Gastrocnemius medialis (tissue), 4 donors: ENCODE measurements around the gene GVQW3. TPM values are rescaled to one million over a fixed set of nuclear protein-coding genes. Genes with fewer than 3 reads are reported as not detected.

ENCODE experiments used
- ATAC-seq, 2 donors: fragments of 150-250 bp; one replicate each; pipeline ENCODE4 v1.9.1; 2016
- DNase-seq, 2 donors: peaks; one replicate each; pipeline ENCODE4 v3.0.0-alpha.2; 2019
- H3K27ac ChIP-seq, 4 donors: fragments of 200-600 bp; sonication (generic); 1 replicate in 1 of 4; 2 replicates in 3 of 4; pipeline ENCODE4 v1.5.1; 2016 to 2018; ENCODE audit warnings: mild to moderate bottlenecking in 2 of 4, moderate library complexity in 1 of 4
- H3K27me3 ChIP-seq, 3 donors: fragments of 200-600 bp; sonication (generic) in 2 of 3; 1 replicate in 1 of 3; 2 replicates in 2 of 3; pipeline versions ENCODE4 v1.5.1 to v1.6.0; 2016 to 2019; ENCODE audit warnings: mild to moderate bottlenecking in 1 of 3, moderate library complexity in 1 of 3
- H3K36me3 ChIP-seq, 2 donors: fragments of 200-600 bp; sonication (generic) in 1 of 2; one replicate each; pipeline ENCODE4 v1.5.1; 2017 to 2018
- H3K4me1 ChIP-seq, 2 donors: fragments of 200-600 bp; sonication (generic) in 1 of 2; one replicate each; pipeline ENCODE4 v1.5.1; 2016 to 2017; ENCODE audit warnings: mild to moderate bottlenecking in 2 of 2
- H3K4me3 ChIP-seq, 4 donors: fragments of 200-600 bp; sonication (generic) in 3 of 4; 1 replicate in 1 of 4; 2 replicates in 3 of 4; pipeline ENCODE4 v1.5.1; 2016 to 2019; ENCODE audit warnings: mild to moderate bottlenecking in 2 of 4
- H3K9me3 ChIP-seq, 3 donors: fragments of 200-600 bp; sonication (generic) in 2 of 3; 1 replicate in 1 of 3; 2 replicates in 2 of 3; pipeline ENCODE4 v1.5.1; 2016 to 2019
- POLR2A ChIP-seq, 2 donors: fragments of 450-650 bp; IDR thresholded peaks; one replicate each; pipeline ENCODE4 v1.6.1; 2017; ENCODE audit warnings: antibody characterized with exemption in 2 of 2, mild to moderate bottlenecking in 2 of 2, moderate library complexity in 2 of 2
- in situ Hi-C, 4 donors: fragments of 200-750 bp; cut with MboI; loops; one replicate each; pipeline versions ENCODE4 v1.15.0 to v1.8.0; 2017; ENCODE audit warnings: low sequenced_read_pairs in 4 of 4
- intact Hi-C: fragments of 100-400 bp; cut with DNase I; formaldehyde crosslinking; loops from one replicate; pipeline ENCODE4 v1.15.1; 2023; ENCODE audit warnings: low total_unique reads
- total RNA-seq, 4 donors: library from RNA; depleted of rRNA; stranded (reverse); fragments of >200 nt; gene quantifications; one replicate each; pipeline versions ENCODE4 v1.1.0 to v1.2.3, GENCODE V29; 2016
- TF ChIP-seq, protein P1 (sequence below), 5 experiments: fragments of 450-650 bp in 3 of 5; fragments of 200-600 bp in 2 of 5; sonication (generic) in 2 of 5; IDR thresholded peaks in 4 of 5; conservative IDR thresholded peaks in 1 of 5; 1 replicate in 4 of 5; 2 replicates in 1 of 5; pipeline ENCODE4 v1.5.1; 2016 to 2019; ENCODE audit warnings: antibody characterized with exemption in 5 of 5, mild to moderate bottlenecking in 3 of 5, moderate library complexity in 3 of 5

Gene GVQW3
- total RNA-seq, 4 donors from 2014 or later, result 0.07 to 0.70 (median 0.33) TPM

- H3K36me3 ChIP-seq, result peaks cover 3 to 13% of the 10 kb centered on the region in 2 donors
- H3K4me1 ChIP-seq, result peaks cover 22 to 25% of the 10 kb centered on the region in 2 donors
- no peaks in the 10 kb centered on the region for H3K9me3 ChIP-seq
- intact Hi-C loops (no loop called here), in situ Hi-C loops (no loop called here)
- TF ChIP-seq, protein P1, sequence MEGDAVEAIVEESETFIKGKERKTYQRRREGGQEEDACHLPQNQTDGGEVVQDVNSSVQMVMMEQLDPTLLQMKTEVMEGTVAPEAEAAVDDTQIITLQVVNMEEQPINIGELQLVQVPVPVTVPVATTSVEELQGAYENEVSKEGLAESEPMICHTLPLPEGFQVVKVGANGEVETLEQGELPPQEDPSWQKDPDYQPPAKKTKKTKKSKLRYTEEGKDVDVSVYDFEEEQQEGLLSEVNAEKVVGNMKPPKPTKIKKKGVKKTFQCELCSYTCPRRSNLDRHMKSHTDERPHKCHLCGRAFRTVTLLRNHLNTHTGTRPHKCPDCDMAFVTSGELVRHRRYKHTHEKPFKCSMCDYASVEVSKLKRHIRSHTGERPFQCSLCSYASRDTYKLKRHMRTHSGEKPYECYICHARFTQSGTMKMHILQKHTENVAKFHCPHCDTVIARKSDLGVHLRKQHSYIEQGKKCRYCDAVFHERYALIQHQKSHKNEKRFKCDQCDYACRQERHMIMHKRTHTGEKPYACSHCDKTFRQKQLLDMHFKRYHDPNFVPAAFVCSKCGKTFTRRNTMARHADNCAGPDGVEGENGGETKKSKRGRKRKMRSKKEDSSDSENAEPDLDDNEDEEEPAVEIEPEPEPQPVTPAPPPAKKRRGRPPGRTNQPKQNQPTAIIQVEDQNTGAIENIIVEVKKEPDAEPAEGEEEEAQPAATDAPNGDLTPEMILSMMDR (IDR thresholded peaks at IDR 0.05 in 4 of 5, conservative IDR thresholded peaks at IDR 0.05 in 1 of 5), result no peak
- no peak for TF ChIP-seq POLR2A (IDR thresholded peaks at IDR 0.05)
- H3K27me3 ChIP-seq, result no peaks in the 10 kb centered on the region
- H3K27ac ChIP-seq, result no peak overlapping the region
- no peak for ATAC-seq
- no peak overlapping the region for H3K4me3 ChIP-seq
- no peak for DNase-seq
Measured at GRCh38 chr11:76368490-76368889, 12.6 kb upstream of the GVQW3 start.

DNA sequence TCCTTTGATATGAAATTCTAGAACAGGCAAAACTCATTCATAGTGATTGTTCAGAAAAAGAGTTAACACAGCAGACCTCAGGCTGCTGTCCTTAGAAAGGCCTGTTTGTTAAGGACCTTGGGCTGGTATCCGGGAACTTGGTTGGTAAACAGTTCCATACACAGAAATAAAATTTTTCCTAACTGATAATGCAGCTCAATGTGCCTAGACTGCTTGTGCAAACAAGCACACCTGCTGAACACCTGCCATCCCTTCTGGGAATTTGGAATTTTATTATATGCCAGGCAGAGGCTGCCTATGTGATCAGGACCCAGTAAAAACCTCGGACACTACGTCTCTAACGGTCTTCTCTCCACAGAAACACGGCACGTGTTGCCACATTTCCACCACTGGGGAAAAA is 11.7 kb upstream of the GVQW3 start:
- Histone ChIP-seq H3K36me3 (peaks cover 3 to 12% of the 10 kb centered on the region in 2 donors), H3K4me3 (no peak overlapping the region), H3K4me1 (peaks cover 22 to 25% of the 10 kb centered on the region in 2 donors), H3K27me3 (no peaks in the 10 kb centered on the region), H3K27ac (no peak overlapping the region), H3K9me3 (no peaks in the 10 kb centered on the region)
- TF ChIP-seq POLR2A (IDR thresholded peaks at IDR 0.05), result no peak
- TF ChIP-seq, protein P1 (IDR thresholded peaks at IDR 0.05 in 4 of 5, conservative IDR thresholded peaks at IDR 0.05 in 1 of 5), result no peak
- no peak for ATAC-seq
- in situ Hi-C loops, result no loop called here
- intact Hi-C loops, result no loop called here
- DNase-seq, result no peak

GRCh38 chr11:76371170-76371569 is 10.0 kb upstream of the GVQW3 start:
- no peaks in the 10 kb centered on the region for H3K27me3 ChIP-seq
- H3K9me3 ChIP-seq, result no peaks in the 10 kb centered on the region
- ATAC-seq, result no peak
- intact Hi-C loops (no loop called here), in situ Hi-C loops (no loop called here)
- no peak for DNase-seq
- H3K36me3 ChIP-seq, result no peaks in the 10 kb centered on the region
- H3K4me3 ChIP-seq, result no peak overlapping the region
- H3K4me1 ChIP-seq, result peaks cover 27 to 33% of the 10 kb centered on the region in 2 donors
- H3K27ac ChIP-seq, result no peak overlapping the region
- TF ChIP-seq, protein P1 (IDR thresholded peaks at IDR 0.05 in 4 of 5, conservative IDR thresholded peaks at IDR 0.05 in 1 of 5), result no peak
- no peak for TF ChIP-seq POLR2A (IDR thresholded peaks at IDR 0.05)

DNA sequence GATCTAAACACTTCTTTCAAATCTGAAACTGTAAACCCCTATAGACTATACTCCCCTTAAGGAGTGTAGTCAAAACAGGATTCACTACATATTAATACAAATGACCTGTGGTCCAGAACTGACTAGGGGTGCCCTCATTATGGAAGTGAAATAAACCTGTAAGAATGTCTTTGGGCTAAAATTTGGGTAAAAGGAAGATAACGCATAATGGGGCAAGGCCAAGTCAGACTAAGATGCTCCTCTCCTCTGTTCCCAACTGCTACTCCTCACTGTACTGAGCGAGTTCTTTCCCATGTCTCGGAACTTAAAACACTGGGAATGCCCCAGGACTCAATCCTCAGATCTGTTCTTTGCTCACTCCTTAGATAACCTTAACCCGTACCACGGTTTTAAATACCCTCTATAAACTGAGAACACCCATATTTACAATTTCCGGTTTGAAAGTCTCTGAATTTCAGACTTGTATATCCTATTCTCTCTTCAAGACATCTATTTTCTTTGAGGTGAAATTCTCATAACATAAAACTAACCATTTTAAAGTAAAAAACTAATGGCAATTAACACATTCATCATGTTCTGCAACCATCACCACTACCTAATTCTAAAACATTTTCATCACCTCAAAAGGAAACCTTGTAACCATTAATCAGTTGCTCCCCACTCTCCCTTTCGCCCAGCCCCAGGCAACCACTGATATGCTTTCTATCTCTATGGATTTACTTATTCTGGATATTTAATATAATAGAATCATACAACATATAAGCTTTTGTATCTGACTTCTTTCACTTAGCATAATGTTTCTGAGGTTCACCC is 4.2 kb upstream of the GVQW3 start:
- H3K27ac ChIP-seq, result no peak overlapping the region
- intact Hi-C loops (no loop called here), in situ Hi-C loops (no loop called here)
- no peaks in the 10 kb centered on the region for H3K9me3 ChIP-seq
- H3K4me1 ChIP-seq, result peaks cover 27% of the 10 kb centered on the region in 2 donors
- no peak overlapping the region for H3K4me3 ChIP-seq
- no peak for TF ChIP-seq POLR2A (IDR thresholded peaks at IDR 0.05)
- TF ChIP-seq, protein P1 (IDR thresholded peaks at IDR 0.05 in 4 of 5, conservative IDR thresholded peaks at IDR 0.05 in 1 of 5), result no peak
- H3K27me3 ChIP-seq, result no peaks in the 10 kb centered on the region
- ATAC-seq (no peak), DNase-seq (no peak)
- no peaks in the 10 kb centered on the region for H3K36me3 ChIP-seq
